Measurements from ENCODE around the gene SETX.

Gene SETX

DNA sequence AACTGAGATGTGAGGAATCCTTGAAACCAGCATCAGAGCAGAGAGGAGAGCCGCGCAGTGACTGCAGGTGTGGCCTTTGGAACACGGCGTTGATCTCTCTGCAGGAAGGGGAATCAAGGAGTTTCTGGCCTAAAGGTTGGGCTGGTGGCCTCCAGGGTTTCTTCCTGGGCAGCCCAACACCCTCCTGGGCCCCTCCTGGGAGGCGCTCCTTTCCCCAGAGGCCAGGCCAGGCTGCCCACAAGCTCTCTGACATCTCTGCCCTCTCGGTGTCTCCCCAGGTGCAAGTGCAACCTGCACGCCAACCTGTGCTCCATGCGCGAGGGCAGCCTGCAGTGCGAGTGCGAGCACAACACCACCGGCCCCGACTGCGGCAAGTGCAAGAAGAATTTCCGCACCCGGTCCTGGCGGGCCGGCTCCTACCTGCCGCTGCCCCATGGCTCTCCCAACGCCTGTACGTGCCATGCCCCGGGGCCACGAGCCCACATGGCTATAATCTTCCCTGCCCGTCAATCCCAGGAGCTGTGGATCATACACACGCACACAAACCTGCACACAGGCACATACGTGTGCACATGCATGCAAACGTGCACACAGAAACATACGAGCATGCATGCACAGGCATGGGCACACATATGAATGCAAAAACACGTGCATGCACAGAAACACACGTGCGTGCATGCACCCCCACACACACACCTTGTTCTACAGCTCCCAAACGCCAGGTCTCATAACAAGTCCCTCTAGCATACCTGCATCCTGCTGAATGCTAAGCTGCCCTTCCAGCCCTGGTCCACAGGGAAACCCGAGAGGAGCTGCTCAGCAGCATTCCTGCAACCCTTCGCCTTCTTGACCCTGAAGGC is 128.0 kb downstream of the SETX start:
- no peak for DNase-seq (ENCODE audit: extremely low read depth in 1 of 2, low read depth in 1 of 2)

DNA sequence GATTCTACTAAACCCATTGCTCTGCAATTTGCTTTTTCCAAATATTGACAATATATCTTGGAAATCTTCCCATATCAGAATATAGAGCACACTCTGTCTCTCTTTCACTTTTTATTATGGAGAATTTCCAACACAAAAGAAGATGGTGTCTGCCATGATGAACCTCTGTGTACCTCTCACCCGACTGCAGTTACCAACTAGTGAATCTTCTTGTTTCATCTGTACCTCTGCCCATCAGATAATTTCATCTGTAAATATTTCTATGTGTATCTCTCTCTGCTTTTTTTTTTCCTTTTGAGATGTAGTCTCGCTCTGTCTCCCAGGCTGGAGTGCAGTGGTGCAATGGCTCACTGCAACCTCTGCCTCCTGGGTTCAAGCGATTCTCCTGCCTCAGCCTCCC is 130.1 kb downstream of the SETX start:
- no peak for DNase-seq (ENCODE audit: extremely low read depth in 1 of 2, low read depth in 1 of 2)

DNA sequence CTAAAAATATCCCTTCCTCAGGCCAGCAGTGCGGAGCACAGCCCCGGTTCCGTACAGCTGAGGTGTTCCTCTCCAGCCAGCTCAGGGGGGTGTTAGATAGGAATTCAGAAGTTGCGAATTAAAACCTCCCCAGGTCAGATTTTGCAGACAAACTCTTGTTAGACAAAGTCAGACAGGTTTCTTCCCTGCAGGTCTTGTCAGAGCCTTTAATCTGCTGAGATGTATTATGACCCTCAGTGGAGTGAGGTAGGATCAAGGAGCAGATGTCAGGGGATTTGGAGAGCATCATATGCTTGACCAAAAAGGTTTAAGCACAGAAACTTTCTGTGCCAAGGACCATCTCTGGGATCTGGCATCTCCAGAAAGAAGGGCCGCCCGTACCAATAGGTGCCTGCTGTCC is 132.8 kb downstream of the SETX start:
- DNase-seq (ENCODE audit: extremely low read depth in 1 of 2, low read depth in 1 of 2): no peak

DNA sequence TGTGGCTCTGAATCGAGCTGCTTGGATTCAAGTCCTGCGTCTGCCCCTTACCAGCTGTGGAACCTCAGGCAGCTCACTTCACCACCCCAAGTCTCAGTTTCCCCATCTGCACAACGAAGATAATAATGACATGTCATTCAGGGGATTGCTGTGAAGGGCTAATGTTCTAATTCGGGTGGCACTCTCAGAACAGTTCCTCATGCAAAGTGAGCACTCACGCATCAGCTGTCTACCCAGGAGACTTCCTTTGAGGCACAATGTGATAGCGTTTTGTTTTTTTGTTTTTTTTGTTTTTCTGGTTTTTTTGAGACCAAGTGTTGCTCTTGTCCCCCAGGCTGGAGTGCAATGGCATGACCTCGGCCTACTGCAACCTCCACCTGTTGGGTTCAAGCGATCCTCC is 136.6 kb downstream of the SETX start:
- DNase-seq (ENCODE audit: extremely low read depth in 1 of 2, low read depth in 1 of 2): no peak

DNA sequence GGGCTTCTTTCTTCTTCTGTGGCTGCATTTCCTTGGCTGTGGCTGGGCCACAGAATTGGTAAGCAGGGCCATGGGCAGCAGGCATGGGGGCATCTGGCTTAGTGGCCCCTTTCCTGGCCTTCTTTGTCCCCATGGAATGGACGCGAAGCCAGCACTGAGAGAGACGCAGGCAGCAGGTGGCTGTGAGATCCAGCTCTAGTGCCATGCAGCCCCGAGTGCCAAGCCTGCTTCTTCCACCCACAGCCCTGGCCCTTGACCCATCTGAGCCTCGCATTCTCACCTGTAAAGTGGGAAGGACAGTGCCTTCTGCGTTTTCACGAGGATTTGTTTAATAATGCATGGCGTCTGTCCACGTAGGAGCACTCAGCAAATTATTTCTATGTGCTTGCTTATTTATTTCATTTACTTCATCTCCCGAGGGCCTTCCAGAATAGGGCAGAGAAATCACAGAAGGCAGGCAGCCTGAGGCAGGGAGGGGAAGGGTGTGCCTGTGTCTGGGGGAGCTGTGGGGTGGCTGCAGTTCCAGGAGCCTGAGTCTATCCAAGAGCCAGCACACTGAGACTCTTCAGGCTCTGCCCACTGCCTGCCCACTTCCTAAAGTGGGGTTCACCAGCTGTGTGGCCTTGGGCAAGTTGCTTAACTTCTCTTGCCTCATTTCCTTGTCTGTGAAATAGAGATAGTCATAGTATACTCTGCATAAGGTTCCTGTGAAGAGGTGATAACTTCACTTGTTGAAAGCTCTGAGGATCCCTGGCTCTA is 137.7 kb downstream of the SETX start:
- DNase-seq (ENCODE audit: extremely low read depth in 1 of 2, low read depth in 1 of 2): no peak

DNA sequence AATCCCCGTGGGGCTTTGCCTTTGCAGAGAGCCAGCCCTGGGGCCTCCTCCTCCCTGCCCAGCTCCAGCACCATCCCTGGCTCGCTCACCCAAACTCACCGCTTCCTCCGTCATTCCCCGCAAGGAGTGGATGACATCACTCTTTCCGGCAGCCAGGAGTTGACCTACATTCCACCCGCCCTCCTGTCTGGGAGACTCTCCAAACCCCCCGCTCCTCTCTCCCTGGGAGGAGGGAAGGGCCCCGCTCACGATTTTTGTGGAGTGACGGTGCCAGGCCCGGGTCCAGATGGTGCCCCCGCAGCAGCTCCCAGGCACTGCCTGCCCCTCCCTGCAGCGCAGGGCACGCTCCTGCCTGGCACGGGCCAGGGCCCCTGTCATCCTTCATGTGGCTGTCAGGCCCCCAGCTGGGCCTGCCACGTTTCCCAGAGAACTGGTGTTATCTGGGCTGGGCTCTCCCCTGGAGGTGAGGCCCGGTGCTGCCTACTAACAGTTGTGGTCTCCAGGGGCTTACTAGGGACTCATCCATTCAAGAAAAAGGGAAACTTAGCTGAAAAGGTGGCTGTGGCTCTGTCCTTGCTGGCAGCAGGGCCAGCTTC is 140.7 kb downstream of the SETX start:
- DNase-seq (ENCODE audit: extremely low read depth in 1 of 2, low read depth in 1 of 2): no peak

DNA sequence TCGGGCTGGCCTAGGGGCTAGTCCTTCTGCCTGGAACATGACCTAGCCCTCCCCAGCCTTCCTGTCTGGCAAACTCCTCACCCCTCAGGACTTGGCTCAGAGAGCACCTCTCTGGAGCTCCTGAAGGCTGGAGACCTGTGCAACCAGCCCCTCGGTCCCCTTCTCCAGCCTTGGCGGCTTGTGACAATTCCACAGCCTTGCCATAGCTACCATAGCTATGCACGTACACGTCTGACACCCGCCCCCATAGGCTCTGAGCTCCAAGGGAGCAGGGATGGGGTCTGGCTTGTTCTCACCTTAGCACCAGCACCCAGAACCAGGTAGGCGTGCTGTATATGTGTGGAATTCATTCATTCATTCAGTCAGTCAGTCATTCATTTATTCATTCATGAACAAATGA is 143.2 kb downstream of the SETX start:
- DNase-seq (ENCODE audit: extremely low read depth in 1 of 2, low read depth in 1 of 2): no peak

Data from stimulated activated CD8-positive, alpha-beta memory T cell treated with anti-CD3 and anti-CD28 coated beads, Interleukin-7, amount 100 ng/mL, for 48 hours (primary cell).